Loucy (cell line): Measurements from ENCODE around the gene PPP1R13B.

ENCODE experiments used
- H2AFZ ChIP-seq: fragments of 200-600 bp; sonication (generic); 2 replicates; pipeline ENCODE4 v1.6.0; 2016; ENCODE audit warnings: antibody characterized with exemption, mild to moderate bottlenecking, low read length, moderate library complexity
- H3F3A ChIP-seq: fragments of 200-600 bp; 2 replicates; pipeline ENCODE4 v1.6.0; 2016; ENCODE audit warnings: antibody characterized with exemption, low read depth, mild to moderate bottlenecking
- H3K27me3 ChIP-seq: fragments of 200-600 bp; sonication (generic); 2 replicates; pipeline ENCODE4 v1.6.1; 2014; ENCODE audit warnings: low read length, mild to moderate bottlenecking; ENCODE audit not compliant: insufficient read depth, poor library complexity, severe bottlenecking
- H3K36me3 ChIP-seq: fragments of 200-600 bp; sonication (generic); 2 replicates; pipeline ENCODE4 v1.6.1; 2016; ENCODE audit warnings: low read length; ENCODE audit not compliant: insufficient read depth
- H3K4me1 ChIP-seq: fragments of 200-600 bp; sonication (generic); 2 replicates; pipeline ENCODE4 v1.5.1; 2014; ENCODE audit warnings: low read length, mild to moderate bottlenecking; ENCODE audit not compliant: insufficient read depth, poor library complexity, severe bottlenecking
- H3K4me2 ChIP-seq: fragments of 200-600 bp; sonication (generic); 2 replicates; pipeline ENCODE4 v1.6.0; 2014; ENCODE audit warnings: antibody characterized with exemption, low read length, low read depth, mild to moderate bottlenecking; ENCODE audit not compliant: poor library complexity, severe bottlenecking
- H3K4me3 ChIP-seq: fragments of 200-600 bp; sonication (generic); 2 replicates; pipeline ENCODE4 v1.5.1; 2014; ENCODE audit warnings: low read length, mild to moderate bottlenecking, mixed read lengths; ENCODE audit not compliant: poor library complexity, severe bottlenecking
- H3K79me2 ChIP-seq: fragments of 200-600 bp; sonication (generic); 2 replicates; pipeline ENCODE4 v1.6.1; 2014; ENCODE audit warnings: low read length; ENCODE audit not compliant: insufficient read depth
- H3K9ac ChIP-seq: fragments of 200-600 bp; sonication (generic); 2 replicates; pipeline ENCODE4 v1.6.0; 2014; ENCODE audit warnings: mild to moderate bottlenecking, low read depth, low read length, moderate library complexity; ENCODE audit not compliant: poor library complexity, severe bottlenecking
- H3K9me2 ChIP-seq: fragments of 200-600 bp; sonication (generic); replicated peaks from 2 replicates; pipeline ENCODE4 v1.6.1; 2016; ENCODE audit warnings: low read depth, low read length, mixed read lengths
- H3K9me3 ChIP-seq: fragments of 200-600 bp; sonication (generic); 2 replicates; pipeline ENCODE4 v1.6.1; 2014; ENCODE audit warnings: mild to moderate bottlenecking, antibody characterized with exemption, low read length, low read depth; ENCODE audit not compliant: insufficient read depth
- H4K20me1 ChIP-seq: fragments of 200-600 bp; sonication (generic); 2 replicates; pipeline ENCODE4 v1.6.0; 2014; ENCODE audit warnings: antibody characterized with exemption, low read length, mild to moderate bottlenecking; ENCODE audit not compliant: insufficient read depth, poor library complexity, severe bottlenecking
- CTCF ChIP-seq: fragments of 200-600 bp; sonication (generic); conservative IDR thresholded peaks from 2 replicates; pipeline ENCODE4 v1.5.1; 2014; ENCODE audit warnings: mild to moderate bottlenecking, antibody characterized with exemption, low read length
- EZH2phosphoT487 ChIP-seq: fragments of 200-600 bp; IDR thresholded peaks from 2 replicates; pipeline ENCODE4 v1.6.1; 2018; ENCODE audit warnings: antibody characterized with exemption, mild to moderate bottlenecking, moderate library complexity, borderline replicate concordance

The PPP1R13B gene

GRCh38 chr14:103730490-103731035 lies 116.8 kb downstream of the PPP1R13B start:
- H3K27me3 ChIP-seq: no peaks in the 10 kb centered on the region
- TF ChIP-seq EZH2phosphoT487 (no peak), CTCF (no peak)
- peaks cover 15% of the 10 kb centered on the region; the same call in 1 of the 2 replicates for H3K36me3 ChIP-seq
- H3K4me1 ChIP-seq: no peaks in the 10 kb centered on the region
- H3K9me3 ChIP-seq: no peaks in the 10 kb centered on the region
- no peaks in the 10 kb centered on the region for H3K9me2 ChIP-seq
- H2AFZ ChIP-seq: no peak overlapping the region
- no peaks in the 10 kb centered on the region for H4K20me1 ChIP-seq
- H3K79me2 ChIP-seq: no peaks in the 10 kb centered on the region
- H3F3A ChIP-seq: no peaks in the 10 kb centered on the region
- H3K4me2 ChIP-seq: no peak overlapping the region
- H3K4me3 ChIP-seq: no peak overlapping the region
- no peak overlapping the region for H3K9ac ChIP-seq

DNA sequence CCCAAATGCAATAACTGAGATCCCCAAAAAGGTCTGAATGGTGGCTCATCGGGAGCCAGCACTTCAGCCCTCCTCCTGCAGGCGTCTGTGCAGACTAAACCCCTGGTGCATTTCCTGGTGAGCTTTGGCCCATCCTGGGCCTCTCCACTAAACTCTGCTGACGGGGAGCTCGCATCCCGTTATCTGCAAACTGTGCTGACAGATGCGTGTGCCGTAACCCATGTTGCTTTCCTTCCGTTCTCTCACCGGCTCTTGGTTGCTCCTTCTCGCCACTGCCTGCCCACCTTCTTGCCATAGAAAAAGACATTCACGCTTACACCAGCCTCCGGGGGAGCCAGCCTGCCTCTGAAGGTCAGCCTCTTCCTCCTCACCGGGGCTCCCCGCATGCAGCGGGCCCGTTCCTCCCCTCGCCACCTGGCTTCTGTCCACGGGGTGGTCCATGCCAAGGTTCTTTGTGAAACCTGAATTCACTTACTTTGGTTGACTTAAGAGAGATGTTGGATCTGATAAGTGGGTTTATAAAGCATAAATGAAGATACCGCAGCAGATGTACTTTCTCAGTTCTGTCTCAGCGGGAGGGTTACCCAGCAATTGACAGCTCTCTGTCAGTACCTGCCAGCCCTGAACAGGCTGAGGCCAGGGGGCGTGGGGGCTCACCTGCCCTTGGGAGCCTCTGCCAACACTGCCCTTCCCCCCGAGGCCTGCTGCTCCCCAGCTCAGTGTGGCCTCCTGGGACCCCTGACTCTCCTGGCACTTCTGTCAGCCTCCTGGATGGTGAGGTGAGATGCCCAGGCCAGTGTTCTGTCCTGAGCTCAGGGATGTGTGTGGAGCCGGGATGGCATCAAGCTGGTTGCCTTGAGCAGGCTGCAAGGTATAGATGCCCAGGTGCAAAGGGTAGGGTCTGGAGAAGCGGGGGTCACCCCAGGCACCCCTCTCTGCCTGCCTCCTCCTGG lies 117.6 kb downstream of the PPP1R13B start:
- Histone ChIP-seq H3F3A (no peaks in the 10 kb centered on the region), H3K4me3 (no peak overlapping the region), H3K9ac (no peak overlapping the region), H4K20me1 (no peaks in the 10 kb centered on the region), H3K9me2 (no peaks in the 10 kb centered on the region), H3K4me2 (no peak overlapping the region), H2AFZ (no peak overlapping the region), H3K4me1 (no peaks in the 10 kb centered on the region), H3K9me3 (no peaks in the 10 kb centered on the region), H3K79me2 (no peaks in the 10 kb centered on the region), H3K27me3 (no peaks in the 10 kb centered on the region), H3K36me3 (peaks cover 15% of the 10 kb centered on the region; the same call in 1 of the 2 replicates)
- TF ChIP-seq CTCF: no peak
- TF ChIP-seq EZH2phosphoT487: no peak

DNA sequence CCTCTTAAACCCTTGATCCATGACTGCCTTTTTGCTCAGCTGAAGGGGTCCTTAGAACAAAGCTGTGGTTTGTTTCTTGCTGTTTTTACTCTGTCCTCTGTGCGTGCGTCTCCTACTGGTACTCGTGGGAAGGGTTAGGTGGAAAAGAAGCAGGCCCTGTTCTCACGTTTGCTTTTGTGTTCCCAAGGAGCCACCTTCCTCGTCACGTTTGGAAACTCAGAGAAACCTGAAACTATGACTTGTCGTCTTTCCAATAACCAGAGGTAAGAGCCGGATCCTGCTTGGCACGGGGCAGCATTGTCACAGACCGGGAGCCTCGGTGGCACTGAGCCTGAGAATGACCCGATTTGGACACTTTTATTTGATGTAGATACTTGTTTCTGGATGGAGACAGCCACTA lies 118.7 kb downstream of the PPP1R13B start:
- Histone ChIP-seq H3K9me3 (no peaks in the 10 kb centered on the region), H3K9ac (no peak overlapping the region), H3K36me3 (peaks cover 12% of the 10 kb centered on the region; the same call in 1 of the 2 replicates), H3K4me3 (no peak overlapping the region), H3F3A (no peaks in the 10 kb centered on the region), H3K79me2 (no peaks in the 10 kb centered on the region), H3K9me2 (no peaks in the 10 kb centered on the region), H2AFZ (no peak overlapping the region), H3K4me2 (no peak overlapping the region), H3K4me1 (no peaks in the 10 kb centered on the region), H4K20me1 (no peaks in the 10 kb centered on the region), H3K27me3 (no peaks in the 10 kb centered on the region)
- TF ChIP-seq CTCF (no peak), EZH2phosphoT487 (no peak)
